Spleen (tissue), 11 donors: ENCODE measurements around the gene CYB5A. TPM values are rescaled to one million over a fixed set of nuclear protein-coding genes. Genes with fewer than 3 reads are reported as not detected.

Experiments used
- DNase-seq: peaks from one replicate; pipeline ENCODE4 v3.0.0-alpha.2; 2020
- H3K27ac ChIP-seq, 8 donors: fragments of 200-600 bp; sonication (generic) in 7 of 8; 1 replicate in 4 of 8; 2 replicates in 4 of 8; pipeline versions ENCODE4 v1.5.0 to v1.8.0; 2016 to 2021; ENCODE audit warnings: inconsistent platforms in 4 of 8, mild to moderate bottlenecking in 4 of 8, moderate library complexity in 1 of 8
- H3K27me3 ChIP-seq, 7 donors: fragments of 200-600 bp; sonication (generic) in 6 of 7; replicated peaks in 1 of 7; 1 replicate in 4 of 7; 2 replicates in 3 of 7; pipeline versions ENCODE4 v1.5.0 to v1.8.0; 2016 to 2021; ENCODE audit warnings: inconsistent platforms in 3 of 7, mild to moderate bottlenecking in 1 of 7
- H3K36me3 ChIP-seq, 6 donors: fragments of 200-600 bp; sonication (generic) in 5 of 6; 1 replicate in 4 of 6; 2 replicates in 2 of 6; pipeline versions ENCODE4 v1.5.0 to v1.8.0; 2016 to 2021; ENCODE audit warnings: inconsistent platforms in 2 of 6
- H3K4me1 ChIP-seq, 6 donors: fragments of 200-600 bp; sonication (generic) in 5 of 6; 1 replicate in 3 of 6; 2 replicates in 3 of 6; pipeline versions ENCODE4 v1.5.0 to v1.8.0; 2016 to 2021; ENCODE audit warnings: inconsistent platforms in 3 of 6
- H3K4me3 ChIP-seq, 8 donors: fragments of 200-600 bp; sonication (generic) in 7 of 8; 1 replicate in 4 of 8; 2 replicates in 4 of 8; pipeline versions ENCODE4 v1.5.0 to v1.8.0; 2016 to 2021; ENCODE audit warnings: inconsistent platforms in 4 of 8, mild to moderate bottlenecking in 4 of 8, moderate library complexity in 2 of 8
- H3K9me3 ChIP-seq, 8 donors: fragments of 200-600 bp; sonication (generic) in 7 of 8; 1 replicate in 4 of 8; 2 replicates in 4 of 8; pipeline versions ENCODE4 v1.5.0 to v1.8.0; 2016 to 2021; ENCODE audit warnings: inconsistent platforms in 4 of 8
- CTCF ChIP-seq, 11 experiments: fragments of 200-600 bp in 7 of 11; fragments of 450-650 bp in 4 of 11; sonication (generic) in 4 of 11; IDR thresholded peaks in 8 of 11; conservative IDR thresholded peaks in 3 of 11; 1 replicate in 7 of 11; 2 replicates in 4 of 11; pipeline versions ENCODE4 v1.4.0 to v1.8.0; 2016 to 2021; ENCODE audit warnings: antibody characterized with exemption in 11 of 11, inconsistent platforms in 4 of 11, mild to moderate bottlenecking in 1 of 11
- POLR2A ChIP-seq, 3 donors: fragments of 450-650 bp; IDR thresholded peaks; one replicate each; pipeline ENCODE4 v1.5.1; 2017; ENCODE audit warnings: antibody characterized with exemption in 3 of 3, mild to moderate bottlenecking in 1 of 3
- POLR2AphosphoS5 ChIP-seq, 3 donors: sonication (generic); formaldehyde crosslinking; IDR thresholded peaks; one replicate each; pipeline ENCODE4 v1.5.1; 2017; ENCODE audit warnings: antibody characterized with exemption in 3 of 3
- WGBS, 5 donors: extraction: QIAGEN DNeasy Blood & Tissue Kit in 3 of 5; methylation state at CpG; one replicate each; pipeline versions ENCODE4 v1.1.5 to v1.1.7; 2013 to 2018; 5-methylcytosine and 5-hydroxymethylcytosine counted together
- intact Hi-C: fragments of 100-400 bp; cut with DNase I; formaldehyde crosslinking; loops from one replicate; pipeline ENCODE4 v1.15.0; 2023; ENCODE audit warnings: low total_unique reads
- polyA plus RNA-seq, 3 donors: library from polyadenylated mRNA; stranded (reverse); fragments of 200-250 nt; gene quantifications; one replicate each; pipeline ENCODE4 v1.2.1, GENCODE V29; 2013
- total RNA-seq, 7 donors: library from RNA; depleted of rRNA in 3 of 7; stranded (reverse); fragments of >200 nt in 3 of 7; fragmentation: NEBNext Ultra II Directional in 4 of 7; extraction: Animal tissue kit (Norgen Biotek cat#: 25700) in 4 of 7; gene quantifications; one replicate each; pipeline versions ENCODE4 v1.1.0 to v1.2.1, GENCODE V29; 2016 to 2021
- donor health status: healthy with polysubstance abuse.
- donor health status: DM: no; HTN: no; CAD: no; lungs with moderate emphysema.
- donor health status: DM: no; HTN: no; CAD: no.
- donor health status: Bipolar disorder and iron deficiency.
- donor health status: healthy.
- donor health status: DM: no; HTN: no; CAD: no.
- donor health status: DM: yes; HTN: yes; CAD: no.

CYB5A gene
- total and polyA plus RNA-seq, 10 donors, result 54.6 to 137 (median 111) TPM

GRCh38 chr18:74278058-74278457 lies 13.7 kb downstream of the CYB5A start:
- H3K36me3 ChIP-seq, result peaks cover 0 to 11% (median 0%) of the 10 kb centered on the region in 6 donors
- no peak overlapping the region for H3K4me3 ChIP-seq
- no peaks in the 10 kb centered on the region for H3K9me3 ChIP-seq
- WGBS, 5 donors, result 83 to 90% (median 89%) methylated on average over 7 of the region's 7 CpGs
- peak overlapping the region in 3 of 8 donors; percentile 27 to 51 (median 35) for H3K27ac ChIP-seq
- no peaks in the 10 kb centered on the region for H3K27me3 ChIP-seq
- no peak for DNase-seq
- intact Hi-C loops, result no loop called here
- TF ChIP-seq POLR2A (IDR thresholded peaks at IDR 0.05) (no peak), CTCF (IDR thresholded peaks at IDR 0.05 in 8 of 11, conservative IDR thresholded peaks at IDR 0.05 in 3 of 11) (no peak), POLR2AphosphoS5 (IDR thresholded peaks at IDR 0.05) (no peak)
- H3K4me1 ChIP-seq, result peaks cover 20 to 71% (median 49%) of the 10 kb centered on the region in 6 donors

- no peaks in the 10 kb centered on the region for H3K9me3 ChIP-seq
Measured at GRCh38 chr18:74277296-74277695, 14.5 kb downstream of the CYB5A start.

GRCh38 chr18:74276609-74277008 lies 15.2 kb downstream of the CYB5A start:
- no peak overlapping the region for H3K4me3 ChIP-seq
- H3K27ac ChIP-seq, result no peak overlapping the region
- H3K36me3 ChIP-seq, result peaks cover 0 to 11% (median 0%) of the 10 kb centered on the region in 6 donors
- DNase-seq, result no peak
- H3K27me3 ChIP-seq, result no peaks in the 10 kb centered on the region
- H3K4me1 ChIP-seq, result peaks cover 12 to 59% (median 37%) of the 10 kb centered on the region in 6 donors
- intact Hi-C loops, result no loop called here
- WGBS, 5 donors, result 79 to 87% (median 85%) methylated on average over 10 of the region's 10 CpGs
- no peaks in the 10 kb centered on the region for H3K9me3 ChIP-seq
- TF ChIP-seq POLR2A (IDR thresholded peaks at IDR 0.05), result no peak
- TF ChIP-seq POLR2AphosphoS5 (IDR thresholded peaks at IDR 0.05), result no peak
- TF ChIP-seq CTCF (IDR thresholded peaks at IDR 0.05 in 8 of 11, conservative IDR thresholded peaks at IDR 0.05 in 3 of 11), result no peak

More at GRCh38 chr18:74277296-74277695, 14.5 kb downstream of the CYB5A start:
- TF ChIP-seq POLR2A (IDR thresholded peaks at IDR 0.05) (no peak), POLR2AphosphoS5 (IDR thresholded peaks at IDR 0.05) (no peak), CTCF (IDR thresholded peaks at IDR 0.05 in 8 of 11, conservative IDR thresholded peaks at IDR 0.05 in 3 of 11) (no peak)
- no peaks in the 10 kb centered on the region for H3K27me3 ChIP-seq
- peaks cover 0 to 11% (median 0%) of the 10 kb centered on the region in 6 donors for H3K36me3 ChIP-seq
- H3K27ac ChIP-seq, result no peak overlapping the region
- WGBS, 5 donors, result 85 to 96% (median 93%) methylated on average over 2 of the region's 2 CpGs
- intact Hi-C loops, result no loop called here
- H3K4me1 ChIP-seq, result peaks cover 18 to 65% (median 43%) of the 10 kb centered on the region in 6 donors
- DNase-seq, result no peak
- H3K4me3 ChIP-seq, result no peak overlapping the region

- no peaks in the 10 kb centered on the region for H3K27me3 ChIP-seq
- no peak for TF ChIP-seq POLR2A (IDR thresholded peaks at IDR 0.05)
- TF ChIP-seq POLR2AphosphoS5 (IDR thresholded peaks at IDR 0.05), result no peak
- TF ChIP-seq CTCF (IDR thresholded peaks at IDR 0.05 in 8 of 11, conservative IDR thresholded peaks at IDR 0.05 in 3 of 11), result no peak
- peaks cover 12 to 51% (median 34%) of the 10 kb centered on the region in 6 donors for H3K4me1 ChIP-seq
- DNase-seq, result no peak
- intact Hi-C loops, result no loop called here
- peaks cover 0 to 11% (median 0%) of the 10 kb centered on the region in 6 donors for H3K36me3 ChIP-seq
- H3K27ac ChIP-seq, result peak overlapping the region in 2 of 8 donors; percentile 33 to 48
- no peak overlapping the region for H3K4me3 ChIP-seq
- WGBS, 5 donors, result 86 to 98% (median 95%) methylated on average over 11 of the region's 11 CpGs
- no peaks in the 10 kb centered on the region for H3K9me3 ChIP-seq
Measured at GRCh38 chr18:74275736-74276135, 16.0 kb downstream of the CYB5A start.
